ENCODE data around the gene ANKRD13C. TPM values are rescaled to one million over a fixed set of nuclear protein-coding genes. Genes with fewer than 3 reads are reported as not detected.

ANKRD13C gene
- total RNA-seq, 1 donor from 2014 or later: 21.8 TPM

GRCh38 chr1:70319750-70320149 lies 34.8 kb downstream of the ANKRD13C start:
- H3K4me1 Mint-ChIP-seq (ENCODE audit: low read depth, unreplicated experiment): no peaks in the 10 kb centered on the region
- peaks cover 3% of the 10 kb centered on the region for H3K27me3 Mint-ChIP-seq (ENCODE audit: unreplicated experiment)
- no peak for DNase-seq
- no peaks in the 10 kb centered on the region for H3K36me3 Mint-ChIP-seq (ENCODE audit: unreplicated experiment)
- TF ChIP-seq CTCF (IDR thresholded peaks at IDR 0.05; ENCODE audit: partially characterized antibody, unreplicated experiment): no peak
- H3K9me3 Mint-ChIP-seq (ENCODE audit: unreplicated experiment): no peaks in the 10 kb centered on the region
- no peak overlapping the region for H3K27ac Mint-ChIP-seq (ENCODE audit: unreplicated experiment)
- no peak overlapping the region for H3K4me3 Mint-ChIP-seq (ENCODE audit: unreplicated experiment)

- Mint-ChIP-seq H3K27ac (ENCODE audit: unreplicated experiment) (no peak overlapping the region), H3K36me3 (ENCODE audit: unreplicated experiment) (no peaks in the 10 kb centered on the region), H3K4me1 (ENCODE audit: low read depth, unreplicated experiment) (no peaks in the 10 kb centered on the region), H3K27me3 (ENCODE audit: unreplicated experiment) (peaks cover 1% of the 10 kb centered on the region), H3K9me3 (ENCODE audit: unreplicated experiment) (no peaks in the 10 kb centered on the region), H3K4me3 (ENCODE audit: unreplicated experiment) (no peak overlapping the region)
- no peak for DNase-seq
- TF ChIP-seq CTCF (IDR thresholded peaks at IDR 0.05; ENCODE audit: partially characterized antibody, unreplicated experiment): no peak
Measured at GRCh38 chr1:70318191-70318590, 36.3 kb downstream of the ANKRD13C start.

GRCh38 chr1:70317087-70317486 lies 37.4 kb downstream of the ANKRD13C start:
- Mint-ChIP-seq H3K27ac (ENCODE audit: unreplicated experiment) (no peak overlapping the region), H3K36me3 (ENCODE audit: unreplicated experiment) (no peaks in the 10 kb centered on the region), H3K9me3 (ENCODE audit: unreplicated experiment) (no peaks in the 10 kb centered on the region), H3K4me3 (ENCODE audit: unreplicated experiment) (no peak overlapping the region), H3K4me1 (ENCODE audit: low read depth, unreplicated experiment) (no peaks in the 10 kb centered on the region), H3K27me3 (ENCODE audit: unreplicated experiment) (peaks cover 1% of the 10 kb centered on the region)
- DNase-seq: no peak
- TF ChIP-seq CTCF (IDR thresholded peaks at IDR 0.05; ENCODE audit: partially characterized antibody, unreplicated experiment): no peak

- peaks cover 1% of the 10 kb centered on the region for H3K27me3 Mint-ChIP-seq (ENCODE audit: unreplicated experiment)
- H3K9me3 Mint-ChIP-seq (ENCODE audit: unreplicated experiment): no peaks in the 10 kb centered on the region
- no peak overlapping the region for H3K4me3 Mint-ChIP-seq (ENCODE audit: unreplicated experiment)
- no peak for TF ChIP-seq CTCF (IDR thresholded peaks at IDR 0.05; ENCODE audit: partially characterized antibody, unreplicated experiment)
- DNase-seq: no peak
- H3K27ac Mint-ChIP-seq (ENCODE audit: unreplicated experiment): no peak overlapping the region
- no peaks in the 10 kb centered on the region for H3K36me3 Mint-ChIP-seq (ENCODE audit: unreplicated experiment)
- no peaks in the 10 kb centered on the region for H3K4me1 Mint-ChIP-seq (ENCODE audit: low read depth, unreplicated experiment)
Measured at GRCh38 chr1:70315782-70316181, 38.7 kb downstream of the ANKRD13C start.

- DNase-seq: no peak
- no peaks in the 10 kb centered on the region for H3K4me1 Mint-ChIP-seq (ENCODE audit: low read depth, unreplicated experiment)
- H3K27me3 Mint-ChIP-seq (ENCODE audit: unreplicated experiment): peaks cover 1% of the 10 kb centered on the region
- H3K9me3 Mint-ChIP-seq (ENCODE audit: unreplicated experiment): no peaks in the 10 kb centered on the region
- no peak overlapping the region for H3K4me3 Mint-ChIP-seq (ENCODE audit: unreplicated experiment)
- no peaks in the 10 kb centered on the region for H3K36me3 Mint-ChIP-seq (ENCODE audit: unreplicated experiment)
- TF ChIP-seq CTCF (IDR thresholded peaks at IDR 0.05; ENCODE audit: partially characterized antibody, unreplicated experiment): no peak
- H3K27ac Mint-ChIP-seq (ENCODE audit: unreplicated experiment): no peak overlapping the region
Measured at GRCh38 chr1:70314706-70315304, 39.7 kb downstream of the ANKRD13C start.
